HuH-7.5 (cell line): ENCODE measurements around the gene ERG.

Experiments
- DNase-seq: peaks from one replicate; pipeline ENCODE4 v3.0.0; 2011; ENCODE audit warnings: low spot score

ERG gene

GRCh38 chr21:38474124-38474523 is 24.2 kb downstream of the ERG start:
- no peak for DNase-seq

GRCh38 chr21:38472412-38473108 is 25.7 kb downstream of the ERG start:
- no peak for DNase-seq

GRCh38 chr21:38471766-38472165 is 26.5 kb downstream of the ERG start:
- no peak for DNase-seq

- DNase-seq: no peak
Observed at GRCh38 chr21:38470755-38471154, 27.5 kb downstream of the ERG start.

- DNase-seq: no peak
Observed at GRCh38 chr21:38469642-38470041, 28.6 kb downstream of the ERG start.

GRCh38 chr21:38468989-38469388 is 29.3 kb downstream of the ERG start:
- DNase-seq: no peak

DNA sequence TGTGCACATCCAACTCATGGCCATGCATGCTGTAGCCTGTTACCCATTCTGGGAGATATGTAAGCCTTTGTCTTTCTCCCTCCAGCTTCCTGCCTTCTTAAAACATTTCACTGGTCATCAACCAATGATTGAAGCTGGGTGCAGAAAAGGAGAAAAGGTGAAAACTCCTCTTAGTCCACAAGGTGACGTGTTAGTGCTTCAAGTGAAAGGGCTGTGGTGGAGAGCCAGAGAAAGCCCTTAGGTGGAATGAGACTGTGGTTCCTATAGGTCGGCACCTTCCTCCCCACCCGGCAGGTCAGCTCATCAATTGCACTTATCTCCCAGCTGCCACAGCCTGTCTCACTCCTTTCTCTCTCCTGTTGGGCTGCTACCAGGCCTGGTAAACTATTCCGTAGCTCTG is 30.4 kb downstream of the ERG start:
- no peak for DNase-seq

DNA sequence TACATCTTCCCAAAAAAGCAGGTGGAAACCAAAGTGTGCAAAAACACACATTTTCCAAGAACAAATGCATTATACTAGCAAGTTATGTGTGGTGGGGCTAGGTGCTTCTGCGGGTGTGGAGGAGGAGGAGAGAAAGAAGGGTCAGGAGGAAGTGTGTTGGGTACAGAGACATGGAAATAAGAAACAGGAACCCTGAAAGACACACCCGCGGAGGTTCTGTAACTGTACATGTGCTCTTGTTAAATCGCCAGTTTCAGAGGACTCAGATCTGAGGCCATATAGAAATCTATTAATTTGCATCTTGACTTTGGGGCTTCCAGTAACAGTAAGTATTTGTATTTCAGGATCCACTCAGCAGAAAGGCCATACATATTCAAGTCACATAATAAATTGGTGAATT is 30.9 kb downstream of the ERG start:
- no peak for DNase-seq

DNA sequence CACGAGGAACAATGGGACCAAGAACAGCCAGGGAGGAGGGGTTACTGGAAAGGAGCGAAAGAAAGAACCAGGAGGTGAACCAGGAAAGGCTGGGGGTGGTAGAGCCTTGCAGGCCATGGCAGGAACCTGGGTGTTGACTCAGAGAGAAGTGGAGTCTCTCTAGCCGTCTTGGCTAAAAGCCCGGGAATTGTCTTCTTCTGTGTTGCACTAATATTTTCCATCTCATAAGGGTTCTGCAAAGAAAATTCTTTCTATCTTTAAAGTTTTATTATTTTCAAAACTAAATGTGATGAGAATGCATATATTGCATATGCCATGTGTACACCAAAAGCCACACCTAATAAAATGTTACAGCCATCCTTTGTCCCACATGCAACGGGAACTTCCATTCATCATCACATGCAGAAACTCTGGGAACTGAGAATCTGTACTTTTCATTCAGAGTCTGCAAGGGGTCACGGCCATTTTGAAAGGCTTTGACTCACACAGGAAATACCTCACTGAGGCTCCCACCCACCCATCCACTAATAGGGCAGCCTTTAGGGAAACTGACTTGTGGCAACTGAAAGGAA is 38.0 kb downstream of the ERG start:
- no peak for DNase-seq

DNA sequence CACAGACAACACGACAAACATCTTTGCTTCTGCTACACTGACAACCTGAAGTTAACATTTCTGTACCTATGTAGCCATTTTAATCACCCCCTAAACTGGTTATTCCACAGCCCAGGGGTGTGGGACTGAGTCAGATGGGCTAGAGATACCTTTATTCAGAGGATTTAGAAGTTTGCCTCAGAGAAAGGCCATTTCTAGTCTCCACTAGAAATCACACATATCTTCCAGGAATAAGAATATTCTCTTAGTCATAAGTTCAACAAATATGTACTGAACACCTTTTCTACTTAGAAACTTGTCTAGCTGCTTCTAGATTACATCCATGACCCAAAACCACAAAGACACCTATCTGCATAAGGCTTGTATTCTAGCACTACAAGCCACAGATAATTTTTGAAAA is 38.8 kb downstream of the ERG start:
- no peak for DNase-seq

DNA sequence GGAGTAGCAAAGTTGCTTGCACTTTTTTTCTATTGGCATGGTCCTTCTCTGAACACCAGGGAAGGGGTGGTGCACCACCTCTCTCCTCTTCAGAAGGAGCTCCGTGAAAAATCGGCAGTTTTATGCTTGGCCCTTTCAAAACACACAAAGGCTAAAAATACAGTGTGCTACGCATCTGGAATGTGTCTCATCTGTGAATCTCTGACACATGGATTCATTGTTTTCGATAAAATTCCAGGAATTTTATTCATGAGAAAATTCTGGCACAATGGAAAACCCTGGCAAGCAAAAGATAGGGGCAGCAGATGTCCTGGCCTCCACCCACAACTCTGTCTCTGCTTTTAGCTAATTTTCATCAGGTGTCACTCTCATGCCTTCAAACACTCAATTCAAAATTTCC is 42.9 kb downstream of the ERG start:
- DNase-seq: no peak

DNA sequence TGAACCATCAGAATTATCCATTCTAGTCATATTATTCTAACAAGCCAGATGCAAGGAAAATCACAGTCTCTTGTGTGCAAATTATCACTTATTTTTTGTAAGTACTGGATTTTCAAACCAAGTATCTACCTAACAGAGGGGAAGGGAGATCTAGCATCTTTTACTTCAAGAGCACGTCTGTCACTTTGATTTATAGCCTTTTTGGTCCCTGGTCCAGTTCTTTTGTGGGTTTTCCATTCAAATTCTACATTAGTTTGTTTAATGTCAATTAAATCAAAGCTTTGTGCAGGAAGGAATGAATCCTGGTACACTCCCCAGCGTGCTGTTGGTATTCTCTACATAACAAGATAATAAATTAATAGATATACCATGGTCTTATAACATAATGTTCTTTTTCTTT is 43.6 kb downstream of the ERG start:
- DNase-seq: no peak

DNA sequence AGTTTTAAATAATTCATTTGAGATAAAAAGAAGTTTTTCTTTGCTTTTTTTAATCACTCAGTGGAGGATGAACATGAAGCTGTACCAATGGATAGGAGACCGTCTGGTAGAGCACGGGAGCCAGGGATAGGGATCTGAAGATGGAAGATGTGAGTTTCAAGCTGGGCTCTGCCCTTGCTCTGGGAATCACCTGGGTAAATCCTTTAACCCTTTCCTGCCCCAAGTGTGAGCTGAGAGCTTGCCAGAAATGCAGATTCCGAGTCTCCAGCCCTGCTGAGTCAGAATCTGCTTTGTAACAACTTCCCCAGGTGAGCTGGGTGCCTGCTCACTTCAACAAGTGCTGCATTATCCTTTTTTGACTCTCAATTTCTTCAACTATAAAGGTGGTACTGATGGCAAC is 44.1 kb downstream of the ERG start:
- no peak for DNase-seq

GRCh38 chr21:38448671-38449385 is 49.4 kb downstream of the ERG start:
- no peak for DNase-seq

DNA sequence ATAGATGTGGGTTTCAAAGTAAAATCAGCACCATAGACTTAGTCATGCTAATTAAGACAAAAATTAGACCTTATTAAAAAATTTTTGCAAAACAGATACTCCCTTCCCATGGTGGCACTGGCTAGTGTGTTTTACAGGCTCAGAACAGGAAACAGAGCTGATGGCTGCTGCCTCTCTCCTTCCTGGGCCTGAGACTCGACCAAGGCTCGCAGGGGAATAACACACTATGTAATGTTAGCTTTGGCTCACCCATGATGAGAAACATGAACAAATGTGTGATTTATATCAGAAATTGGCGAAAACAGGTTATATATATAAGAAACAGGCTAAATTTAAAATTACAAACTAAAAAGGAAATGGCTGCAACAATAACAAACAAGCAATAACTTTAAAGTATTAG is 50.7 kb downstream of the ERG start:
- DNase-seq: no peak

DNA sequence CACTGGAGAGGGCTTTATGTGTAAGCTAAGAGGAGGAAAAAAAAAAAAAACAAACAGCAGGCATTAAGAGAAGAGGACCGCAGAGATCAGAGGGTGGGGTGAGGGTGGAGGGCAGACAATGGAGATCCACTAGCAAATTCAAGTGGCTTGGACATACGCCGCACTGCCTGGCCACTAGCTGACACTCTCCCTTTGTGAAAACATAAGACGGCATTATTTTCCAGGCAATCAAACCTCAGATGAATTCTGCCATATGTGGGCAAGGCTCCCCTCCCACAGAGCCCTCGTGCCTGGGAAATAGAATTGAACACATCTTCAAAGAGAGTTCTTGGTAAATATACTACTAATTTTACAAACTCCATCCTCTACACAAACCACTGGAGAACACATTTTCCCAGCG is 53.6 kb downstream of the ERG start:
- DNase-seq: no peak

- no peak for DNase-seq
Observed at GRCh38 chr21:38443110-38443509, 55.2 kb downstream of the ERG start.

DNA sequence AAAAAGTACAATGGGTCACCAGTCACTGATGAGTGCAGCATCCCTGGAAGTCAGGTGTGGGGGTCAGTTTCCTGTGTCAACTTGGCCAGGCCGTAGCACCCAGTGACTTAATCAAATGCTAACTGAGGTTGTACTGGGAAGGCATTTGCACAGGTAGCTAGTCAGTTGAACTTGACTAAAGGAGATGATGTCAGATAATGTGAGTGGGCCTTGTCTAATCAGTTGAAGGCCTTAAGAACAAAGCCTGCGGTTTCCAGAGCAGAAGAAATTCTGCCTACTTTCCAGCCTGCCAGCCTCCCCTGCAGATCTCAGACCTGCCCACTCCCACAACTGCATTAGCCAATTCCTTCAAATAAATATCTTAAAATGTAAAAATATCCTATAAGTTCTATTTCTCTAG is 57.1 kb downstream of the ERG start:
- no peak for DNase-seq

GRCh38 chr21:38440746-38441145 is 57.5 kb downstream of the ERG start:
- no peak for DNase-seq

DNA sequence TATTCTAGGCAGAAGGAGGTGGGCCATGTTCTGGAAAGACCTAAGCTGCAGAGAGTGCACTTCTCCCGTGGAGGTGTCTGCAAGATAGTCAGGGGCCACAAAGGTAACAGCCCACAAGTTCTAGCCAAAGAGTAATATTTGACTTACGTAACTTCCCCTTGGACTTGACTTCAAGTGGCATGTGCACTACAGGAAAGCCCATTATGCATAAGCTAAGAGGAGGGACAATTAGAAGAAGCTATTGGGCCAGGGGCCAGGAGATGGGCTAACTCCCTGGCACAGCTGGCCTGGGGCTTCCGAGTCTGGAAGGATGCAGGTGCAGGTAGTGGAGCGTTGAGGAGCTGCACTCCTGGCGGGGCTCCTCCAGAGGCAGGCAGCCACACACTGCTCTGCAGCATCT is 58.3 kb downstream of the ERG start:
- DNase-seq: no peak

- DNase-seq: no peak
Observed at GRCh38 chr21:38439426-38439825, 58.9 kb downstream of the ERG start.

- DNase-seq: no peak
Observed at GRCh38 chr21:38438462-38438893, 59.8 kb downstream of the ERG start.

DNA sequence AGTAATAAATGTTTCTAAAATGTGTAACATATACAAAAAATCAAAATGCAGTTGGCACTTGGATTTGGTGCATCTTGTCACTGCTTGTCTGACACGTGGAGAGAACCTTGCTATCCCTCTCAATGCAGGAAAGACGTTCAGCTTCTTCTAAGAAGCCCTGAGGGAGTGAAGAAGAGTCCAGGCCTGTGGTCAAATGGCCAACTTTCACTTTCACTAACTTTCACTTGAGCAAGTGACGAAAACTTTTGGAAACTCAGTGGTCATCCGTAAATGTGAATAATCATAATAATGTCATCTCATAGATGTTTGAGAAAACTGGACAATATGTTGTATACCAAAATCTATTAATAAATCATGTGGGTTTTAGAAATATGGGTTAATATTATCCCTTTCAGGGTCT is 61.9 kb downstream of the ERG start:
- DNase-seq: no peak
